Measurements from ENCODE around the gene FILIP1L.
"Not testable (repeated sequence)": the region's sequence is repeated elsewhere in the genome, so short reads cannot be mapped to it uniquely, and the experiment has no call there.

Gene FILIP1L

DNA sequence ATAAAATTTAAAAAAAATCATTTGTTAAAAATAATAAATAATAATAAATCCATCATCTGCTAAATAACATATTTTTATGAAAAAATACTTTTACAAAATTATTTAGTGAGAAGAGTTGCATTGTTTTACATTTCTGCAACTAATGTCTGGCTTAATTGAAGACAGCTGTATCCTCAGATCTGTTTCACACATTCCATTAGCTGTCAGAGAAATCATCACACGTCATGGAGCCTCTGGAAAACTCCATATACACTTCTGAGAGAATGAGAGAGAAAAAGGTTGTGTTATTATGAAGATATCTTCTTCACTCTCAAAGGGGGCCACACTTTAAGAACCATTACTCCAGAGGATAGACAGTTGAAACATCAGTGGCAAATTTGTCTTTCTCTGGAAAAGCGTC lies 255.8 kb downstream of the FILIP1L start:
- no peak for DNase-seq

DNA sequence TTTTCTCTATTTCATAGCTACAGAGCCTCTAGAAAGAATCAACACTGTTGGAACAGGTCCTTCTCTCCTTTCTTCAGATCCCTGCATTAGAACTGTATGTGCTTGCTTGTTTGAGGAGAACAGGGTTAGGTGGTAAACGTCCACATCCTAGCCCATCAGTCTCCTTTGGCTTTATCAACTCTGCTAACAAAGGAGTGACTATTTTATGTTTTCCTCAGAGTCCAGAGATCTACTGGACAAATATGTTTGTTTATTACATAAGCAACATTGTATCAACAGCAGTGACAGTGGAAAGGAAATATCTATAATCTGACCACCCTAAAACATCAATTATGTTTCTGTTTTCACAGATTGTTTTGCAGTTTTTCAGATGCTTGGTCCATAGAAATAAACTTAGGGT lies 257.0 kb downstream of the FILIP1L start:
- DNase-seq: no peak

DNA sequence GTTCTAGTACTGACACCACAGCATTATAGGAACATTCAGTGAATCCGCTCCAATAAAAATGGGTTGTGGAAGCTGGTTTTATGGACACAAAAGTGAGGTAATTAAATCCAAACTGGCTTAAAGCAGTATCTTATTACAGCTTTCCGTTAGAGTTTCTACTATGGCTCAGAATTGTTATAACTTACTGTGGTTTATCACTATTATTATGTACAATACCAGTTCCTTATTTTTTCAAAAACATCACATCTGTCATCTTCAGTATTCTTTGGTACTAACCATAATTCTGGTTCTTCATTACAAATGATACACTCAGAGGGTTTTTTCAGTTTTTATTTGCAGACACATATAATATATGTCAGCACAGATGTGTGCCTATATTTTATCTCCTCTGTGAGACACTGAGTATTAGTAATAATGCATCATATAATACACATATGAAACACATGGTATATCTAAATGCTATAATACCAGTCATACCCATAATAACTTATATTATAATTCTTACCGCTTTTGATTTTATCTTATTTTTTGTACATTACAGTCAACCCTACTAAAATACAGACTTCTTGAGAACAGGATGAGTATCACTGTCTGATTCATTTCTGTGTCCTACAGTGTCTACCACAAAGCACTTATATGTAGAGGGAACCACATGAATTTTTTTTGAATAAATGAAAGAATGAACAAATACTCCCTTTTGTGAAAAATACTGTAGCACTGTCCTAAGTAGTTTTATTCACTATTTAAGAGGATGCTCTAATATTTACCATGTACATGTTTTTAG lies 257.7 kb downstream of the FILIP1L start:
- no peak for DNase-seq

DNA sequence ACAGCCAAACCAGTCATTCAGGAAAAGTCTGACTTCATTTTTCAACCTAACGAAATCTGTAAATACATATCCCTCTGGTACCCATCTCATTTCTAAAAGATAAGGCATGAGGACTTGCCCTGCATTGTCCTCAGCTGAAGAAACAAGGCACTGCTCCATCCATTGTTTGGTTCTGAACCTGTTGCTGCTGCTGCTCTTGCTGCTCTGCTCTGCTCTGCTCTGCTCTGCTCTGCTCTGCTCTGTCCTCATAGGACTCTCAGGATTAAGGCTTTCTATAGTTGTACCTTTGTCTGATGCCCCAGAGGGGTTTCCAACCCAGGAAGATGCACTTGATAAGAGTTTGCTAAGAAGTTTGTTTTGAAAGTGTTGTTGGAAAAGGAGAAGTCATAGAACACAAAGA lies 258.4 kb downstream of the FILIP1L start:
- no peak for DNase-seq

DNA sequence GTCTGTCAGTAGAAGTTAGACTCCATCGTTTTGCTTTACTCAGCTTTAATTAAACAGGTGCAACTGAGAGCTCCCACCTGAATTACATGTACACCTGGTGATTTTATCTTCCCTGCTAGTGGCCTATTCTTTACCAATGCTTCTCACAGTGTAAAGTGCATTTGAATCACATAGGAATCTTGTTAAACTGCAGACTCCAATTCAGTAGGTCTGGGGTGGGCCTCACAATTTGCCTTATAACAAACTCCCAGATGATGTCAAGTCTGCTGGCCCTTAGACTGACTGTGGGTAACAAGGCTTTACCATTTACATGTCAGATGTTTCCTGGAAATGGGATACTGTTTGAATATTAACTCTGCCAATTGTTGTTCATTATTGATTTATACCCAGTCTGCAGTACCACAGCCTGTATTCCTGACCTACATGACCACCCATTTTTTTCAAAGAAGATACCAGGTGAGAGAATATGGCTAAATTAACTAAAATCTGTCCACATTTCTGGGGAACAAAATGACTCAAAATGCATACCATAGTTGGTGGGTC lies 259.5 kb downstream of the FILIP1L start:
- DNase-seq: no peak

DNA sequence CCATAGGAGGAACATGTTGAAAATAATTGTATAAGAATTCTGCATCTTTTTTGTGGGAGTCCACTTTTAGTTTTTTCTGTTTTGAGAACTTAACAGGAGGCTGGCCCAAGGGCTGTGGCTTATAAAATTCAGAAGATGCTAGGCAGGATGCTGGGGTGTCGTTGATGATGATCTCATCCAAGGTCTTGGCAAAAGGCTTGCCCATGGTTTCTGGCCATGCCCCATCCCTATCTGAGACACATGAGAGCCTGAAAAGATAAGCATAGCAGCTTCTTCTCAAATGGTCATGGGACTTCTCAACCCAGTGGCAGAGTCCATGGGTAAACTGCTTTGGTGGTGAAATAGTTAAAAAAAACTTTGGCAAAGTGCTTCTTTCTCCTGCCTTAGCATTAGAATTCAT lies 261.4 kb downstream of the FILIP1L start:
- DNase-seq: no peak

DNA sequence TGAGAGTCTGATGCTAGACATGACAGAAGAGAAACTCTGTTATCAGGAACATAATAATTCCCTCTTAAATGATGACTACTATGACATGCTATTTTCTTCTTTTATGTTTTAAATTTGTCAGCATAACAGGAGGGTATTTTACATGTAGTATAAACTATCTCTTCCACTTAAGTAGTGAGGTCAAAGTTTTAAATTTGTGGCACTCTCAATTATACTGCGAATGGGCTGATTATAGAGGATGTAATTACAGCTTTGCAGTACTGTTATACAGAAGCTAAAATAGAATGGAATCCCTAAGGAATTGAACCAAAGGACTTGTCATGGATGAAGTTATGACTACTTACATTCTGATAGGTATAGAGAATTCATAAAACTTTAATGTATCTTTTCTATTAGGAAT lies 262.3 kb downstream of the FILIP1L start:
- DNase-seq: no peak

DNA sequence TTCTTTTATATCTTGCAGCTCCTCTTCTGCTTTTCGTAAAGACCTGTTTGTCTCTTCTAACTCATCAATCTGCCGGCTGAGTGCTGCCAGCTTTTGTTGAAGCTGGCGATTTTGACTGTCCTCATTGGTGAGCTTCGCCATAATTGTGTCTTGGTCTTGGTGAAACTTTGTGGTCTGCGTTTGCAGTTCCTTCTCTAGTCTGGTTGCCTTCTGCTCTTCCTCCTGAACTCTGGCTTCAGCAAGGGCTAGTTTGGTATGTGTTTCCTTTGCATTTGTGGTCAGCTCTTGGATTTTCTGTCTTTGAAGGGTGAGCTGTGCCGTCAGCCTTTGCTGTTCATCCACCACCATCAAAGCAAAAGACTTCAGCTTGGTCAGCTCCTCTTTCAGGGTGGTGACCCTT lies 263.7 kb downstream of the FILIP1L start:
- no peak for DNase-seq

DNA sequence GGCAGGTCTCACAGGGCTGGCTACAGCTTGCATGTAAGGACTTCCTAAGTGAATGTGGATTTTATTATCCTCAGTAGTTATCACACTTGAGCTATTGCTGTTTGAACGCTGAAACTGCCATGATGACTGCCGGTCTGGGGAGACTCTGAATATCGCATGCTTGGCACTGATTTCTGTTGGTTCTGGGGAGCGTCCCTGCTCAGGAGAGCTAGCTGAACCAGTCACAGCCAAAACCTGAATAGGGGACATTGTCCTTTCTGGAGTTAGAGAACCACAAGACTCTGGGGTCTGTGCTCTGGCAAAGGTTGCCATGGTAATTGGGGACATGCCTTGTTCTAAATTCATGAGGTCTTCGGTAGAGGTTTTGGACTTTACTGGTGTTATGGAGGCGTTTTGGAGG lies 265.9 kb downstream of the FILIP1L start:
- DNase-seq: no peak

DNA sequence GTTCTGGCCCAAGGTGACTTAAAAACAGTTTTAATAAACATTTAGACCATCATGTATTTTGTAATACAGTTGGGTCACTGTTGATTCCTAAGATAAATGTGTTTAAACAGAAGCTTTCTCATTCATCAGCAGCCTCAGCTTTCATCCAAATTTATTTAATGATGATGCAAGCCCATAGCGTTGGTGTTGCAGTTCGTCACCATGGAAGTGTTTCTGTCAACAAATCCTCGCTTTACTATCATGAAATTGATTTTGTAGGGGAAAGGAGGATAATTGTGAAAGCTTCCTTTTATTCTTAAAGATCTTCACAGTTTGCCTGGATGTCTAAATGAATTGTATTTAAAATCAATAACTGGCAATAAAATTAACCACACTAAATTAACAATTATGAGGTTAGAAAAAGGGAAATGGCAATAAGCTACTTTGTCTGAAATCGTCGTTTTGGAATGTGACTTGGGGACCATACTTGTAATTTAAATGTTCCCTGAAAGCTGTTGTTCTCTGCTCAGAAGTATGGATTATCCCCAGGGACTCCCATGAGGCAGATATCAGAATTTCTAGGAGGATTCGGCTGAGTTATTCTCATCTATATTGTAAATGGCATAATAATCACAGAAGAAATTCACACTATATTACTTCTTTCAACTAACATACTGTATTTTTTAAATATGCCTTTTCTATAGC lies 267.7 kb downstream of the FILIP1L start:
- no peak for DNase-seq

DNA sequence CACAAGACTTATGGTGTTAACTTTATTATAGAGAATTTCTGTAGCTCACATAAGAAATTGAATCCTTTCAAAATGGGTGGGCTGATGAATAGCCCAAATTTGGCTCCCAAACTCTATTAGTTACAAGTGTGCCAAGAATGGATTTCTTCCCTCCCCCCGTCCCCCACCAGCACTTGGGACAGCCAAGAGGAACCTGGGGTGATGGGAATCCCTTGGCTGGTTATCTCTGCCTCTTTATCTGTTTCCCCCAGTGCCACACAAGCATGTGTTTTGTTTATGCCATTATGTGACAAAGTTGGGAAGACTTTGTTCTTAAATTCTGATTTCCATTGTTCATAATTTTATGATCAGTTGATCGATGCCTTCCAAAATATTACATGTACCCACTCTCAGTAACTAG lies 268.3 kb downstream of the FILIP1L start:
- DNase-seq: no peak

DNA sequence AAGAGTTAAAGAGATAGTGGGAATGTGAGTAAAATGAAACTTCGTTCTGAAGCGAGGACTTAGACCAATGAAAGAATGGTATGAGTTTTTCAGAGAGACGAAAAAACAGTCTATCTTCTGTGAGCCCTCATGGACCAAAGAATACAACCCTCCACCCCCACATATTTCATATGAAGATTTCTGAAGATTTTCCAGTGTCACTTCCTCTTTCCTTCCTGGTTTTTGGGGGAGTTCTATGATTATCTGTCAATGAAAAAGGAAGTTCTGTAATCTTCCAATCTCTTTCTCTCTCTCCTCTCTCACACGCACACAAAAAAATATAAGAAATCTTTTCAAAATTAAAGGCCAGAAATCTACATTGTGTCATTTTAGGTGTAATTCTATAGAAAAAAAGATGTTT lies 269.0 kb downstream of the FILIP1L start:
- no peak for DNase-seq

DNA sequence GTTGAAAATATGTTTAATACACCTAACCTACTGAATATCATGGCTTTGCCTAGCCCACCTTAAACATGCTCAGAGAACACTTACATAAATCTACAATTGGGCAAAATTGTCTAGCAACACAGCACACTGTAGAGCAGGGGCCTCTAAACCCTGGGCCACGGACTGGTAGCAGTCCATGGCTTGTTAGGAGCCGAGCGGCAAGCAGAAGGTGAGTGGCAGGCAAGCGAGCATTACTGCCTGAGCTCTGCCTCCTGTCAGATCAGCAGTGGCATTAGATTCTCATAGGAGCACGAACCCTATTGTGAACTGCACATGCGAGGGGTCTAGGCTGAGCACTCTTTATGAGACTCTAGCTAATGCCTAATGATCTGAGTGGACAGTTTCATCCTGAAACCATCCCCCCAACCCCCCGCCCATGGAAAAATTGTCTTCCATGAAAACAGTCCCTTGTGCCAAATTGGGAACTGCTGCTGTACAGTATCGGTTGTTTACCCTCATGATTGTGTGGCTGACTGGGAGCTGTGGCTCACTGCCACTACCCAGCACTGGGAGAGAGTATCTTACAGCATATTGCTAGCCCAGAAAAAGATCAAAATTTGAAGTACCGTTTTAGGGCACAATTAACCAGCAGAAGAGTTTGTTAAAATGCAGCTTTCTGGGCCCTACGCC lies 270.6 kb downstream of the FILIP1L start:
- DNase-seq: no peak

DNA sequence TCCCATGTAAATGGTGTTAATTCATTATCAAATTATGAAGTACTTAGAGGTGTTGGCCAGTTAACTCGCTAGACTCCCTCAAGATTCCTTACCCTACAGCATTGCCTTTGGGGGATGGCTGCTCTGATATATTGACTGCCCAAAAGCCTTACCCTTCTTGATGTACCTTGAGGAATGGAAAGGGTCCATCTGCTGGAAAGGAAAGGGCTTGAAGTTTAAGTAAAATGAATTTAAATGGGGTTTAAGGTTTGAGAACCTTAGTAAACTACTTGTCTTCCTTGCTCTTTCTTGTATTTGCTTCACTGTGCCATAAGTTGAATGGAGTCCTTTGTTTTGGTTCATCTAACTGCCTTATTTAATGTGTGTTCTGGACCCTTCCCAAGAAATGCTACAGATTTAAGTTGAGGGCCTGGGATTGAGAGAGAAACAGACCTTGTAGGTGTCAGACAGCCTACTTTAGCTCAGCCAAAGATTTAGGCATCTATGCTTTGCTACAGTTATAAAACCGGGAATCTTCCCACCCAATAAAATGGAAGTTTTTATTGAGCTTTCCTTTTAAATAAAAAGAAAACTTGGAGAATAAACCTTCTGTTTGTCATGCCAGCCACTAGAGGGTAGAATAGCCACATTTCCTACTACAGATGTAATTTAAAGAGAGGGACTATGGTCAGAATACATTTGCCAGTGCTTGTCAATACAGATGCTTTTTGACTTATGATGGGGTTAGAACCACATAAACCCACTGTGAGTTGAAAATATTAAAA lies 271.3 kb downstream of the FILIP1L start:
- no peak for DNase-seq

DNA sequence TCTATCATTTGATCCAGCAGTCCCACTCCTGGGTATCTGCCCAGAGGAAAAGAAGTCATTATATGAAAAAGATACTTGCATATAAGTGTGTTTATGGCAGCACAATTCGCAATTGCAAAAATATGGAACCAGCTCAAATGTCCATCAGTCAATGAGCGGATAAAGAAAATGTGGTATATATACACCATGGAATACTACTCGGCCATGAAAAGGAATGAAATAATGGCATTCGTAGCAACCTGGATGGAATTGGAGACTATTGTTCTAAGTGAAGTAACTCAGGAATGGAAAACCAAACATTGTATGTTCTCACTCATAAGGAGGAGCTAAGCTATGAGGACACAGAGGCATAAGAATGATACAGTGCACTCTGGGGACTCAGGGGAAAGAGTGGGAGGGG lies 272.4 kb downstream of the FILIP1L start:
- DNase-seq: not testable (repeated sequence)

DNA sequence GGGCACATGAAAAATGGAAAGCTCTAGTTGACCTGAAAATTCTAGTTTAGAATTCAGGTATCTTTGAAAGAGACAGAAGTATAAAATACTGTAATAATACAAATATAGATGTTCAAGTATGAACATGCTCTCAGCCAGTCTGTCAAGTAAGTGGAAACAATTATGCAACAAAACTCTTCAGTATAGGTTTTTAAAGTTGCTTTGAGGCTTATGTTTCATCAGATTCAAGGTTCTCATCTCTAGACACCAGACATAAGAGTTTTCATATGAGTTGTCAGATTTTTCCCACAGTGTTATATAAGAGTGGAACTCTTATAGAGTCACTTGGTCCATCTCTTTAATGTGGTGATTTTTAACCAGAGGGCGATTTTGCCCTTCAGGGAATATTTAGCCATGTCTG lies 274.7 kb downstream of the FILIP1L start:
- DNase-seq: no peak

DNA sequence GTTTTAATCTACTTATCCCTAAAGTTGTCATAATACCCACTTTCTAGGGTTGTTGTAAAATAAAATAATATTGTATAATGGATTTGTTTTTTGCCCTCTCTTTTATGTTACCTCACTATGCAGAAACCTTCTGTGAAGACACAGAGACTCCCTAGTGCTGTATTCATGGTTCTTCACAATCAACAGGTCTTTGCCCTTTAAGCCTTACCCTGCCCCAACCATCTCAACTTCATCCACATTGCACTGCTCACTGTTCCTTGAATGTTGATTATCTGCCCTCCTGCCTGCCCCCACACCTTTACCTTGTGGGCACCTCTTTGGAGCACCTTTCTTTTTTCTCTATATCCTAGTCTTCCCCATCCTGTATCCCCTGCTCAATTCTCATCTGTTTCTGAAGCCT lies 275.5 kb downstream of the FILIP1L start:
- DNase-seq: no peak

DNA sequence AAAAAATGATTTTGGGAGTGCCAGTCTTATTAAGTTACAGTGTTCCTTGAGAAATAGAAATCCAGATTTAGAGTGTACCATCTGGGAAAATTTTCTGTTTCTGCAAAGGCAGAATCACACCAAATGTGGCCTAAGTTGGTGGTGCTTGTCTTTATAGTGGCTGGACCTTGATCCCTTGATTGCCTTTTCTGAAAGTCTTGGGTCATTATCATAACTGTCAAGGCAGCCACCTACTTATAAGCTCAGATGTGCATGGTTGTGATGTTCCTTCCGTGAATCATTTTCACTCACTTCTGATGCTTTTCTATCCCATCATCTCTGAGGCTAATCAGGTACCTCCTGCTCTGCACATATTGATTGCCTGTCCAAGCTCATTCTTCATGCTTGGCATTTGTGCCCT lies 276.6 kb downstream of the FILIP1L start:
- DNase-seq: no peak

DNA sequence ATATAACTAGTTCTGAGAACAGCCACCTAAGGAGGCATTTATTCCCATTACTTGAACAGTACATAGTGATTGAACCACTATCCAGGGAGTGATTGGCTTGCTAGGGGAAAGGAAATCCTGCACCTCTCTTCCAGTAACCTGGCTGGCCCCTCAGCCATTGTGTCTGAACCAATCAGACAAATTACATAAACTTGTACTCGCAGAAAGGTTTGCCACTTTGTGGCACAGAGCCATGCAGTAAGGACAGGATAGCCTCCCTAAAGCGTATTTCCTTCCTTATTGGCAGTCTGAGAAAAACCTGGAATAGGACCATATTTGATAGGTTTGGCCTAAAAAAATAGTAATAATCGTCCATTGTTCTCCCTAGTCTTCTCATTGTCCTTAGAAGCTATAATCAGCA lies 277.6 kb downstream of the FILIP1L start:
- DNase-seq: no peak

DNA sequence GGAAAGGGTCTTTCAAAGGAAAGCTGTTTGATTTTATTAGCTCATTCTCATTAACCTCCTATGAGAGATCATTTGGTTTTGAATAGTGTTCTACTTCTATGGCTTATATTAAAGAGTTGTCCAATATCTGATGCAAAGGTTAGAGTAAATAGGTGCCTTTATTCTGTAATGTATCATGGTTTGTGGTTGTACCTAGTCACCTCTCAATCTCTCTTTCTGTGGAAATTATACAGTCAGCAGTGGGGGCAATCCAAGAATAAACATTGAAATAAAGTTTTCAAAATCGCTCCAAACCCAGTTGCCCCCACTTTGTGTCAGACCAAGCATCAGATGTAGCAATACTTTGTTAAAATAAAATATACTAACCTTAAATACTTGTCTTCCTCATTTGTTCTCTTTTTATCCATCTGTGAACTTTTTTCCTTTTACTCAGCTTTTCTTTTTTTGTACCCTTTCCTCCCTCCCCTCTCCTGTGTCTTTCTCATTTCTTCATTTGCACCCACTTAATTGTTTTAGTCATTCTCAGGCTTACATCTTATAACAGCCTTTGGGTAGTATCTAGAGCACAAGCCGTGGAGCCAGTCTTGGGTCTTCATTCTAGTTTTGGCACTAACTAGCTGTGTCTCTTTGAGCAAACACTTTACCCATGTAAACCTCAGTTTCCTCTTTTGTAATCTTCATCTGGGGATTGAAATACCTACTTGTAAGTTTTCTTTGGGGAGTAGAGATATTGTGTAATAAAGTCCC lies 279.9 kb downstream of the FILIP1L start:
- DNase-seq: no peak

DNA sequence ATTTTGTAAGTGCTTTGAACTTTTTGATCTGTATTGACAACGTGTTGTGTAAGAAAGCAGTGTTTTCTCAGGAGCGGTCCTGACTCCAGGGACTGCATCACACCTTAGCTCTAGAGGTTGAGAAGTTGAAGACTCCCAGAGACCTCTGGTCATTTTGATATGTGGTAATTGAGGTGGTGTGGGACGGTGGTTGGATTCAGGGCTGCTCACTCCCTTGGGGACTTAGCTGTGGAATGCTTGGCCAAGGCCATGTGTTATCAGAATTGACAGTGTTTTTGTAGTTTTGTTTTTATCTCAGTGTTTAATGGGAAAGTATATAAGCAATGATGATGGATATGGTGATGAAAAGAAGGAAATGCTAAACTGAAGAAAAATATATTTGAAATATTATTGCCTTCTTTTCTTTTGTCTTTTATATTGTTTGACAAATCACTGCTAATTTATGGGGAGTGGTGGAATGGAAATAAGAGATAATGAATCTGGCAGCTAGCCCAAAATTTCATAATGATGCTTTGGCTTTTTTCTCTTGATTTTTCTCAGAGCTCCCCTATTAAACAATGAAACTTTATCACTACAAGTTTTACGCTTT lies 280.6 kb downstream of the FILIP1L start:
- DNase-seq: no peak

DNA sequence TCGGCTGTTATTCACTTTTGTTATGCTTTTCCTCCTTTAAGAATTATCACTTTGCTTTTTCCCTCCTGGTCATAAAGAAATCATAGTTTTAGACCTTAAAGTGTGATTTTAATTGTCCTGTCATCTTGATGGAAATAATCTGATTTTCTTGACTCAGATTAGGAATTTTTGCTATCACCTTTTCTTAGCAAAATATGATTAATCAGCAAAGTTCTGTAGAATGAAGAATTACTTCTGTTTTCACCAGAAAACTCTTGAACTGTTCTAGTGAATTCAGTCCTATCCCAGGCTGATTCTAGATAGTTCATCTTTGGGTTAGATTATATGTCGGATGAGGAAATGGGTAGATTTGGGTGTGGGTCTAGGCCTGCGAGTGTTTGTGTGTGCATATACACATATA lies 284.5 kb downstream of the FILIP1L start:
- no peak for DNase-seq
